ENCODE results near the gene LCE1C. TPM values are rescaled to one million over a fixed set of nuclear protein-coding genes. Genes with fewer than 3 reads are reported as not detected.

Gene LCE1C
- total RNA-seq, 1 experiment from 2014 or later: not detected

GRCh38 chr1:152811050-152811449 is 4.6 kb upstream of the LCE1C start:
- Histone ChIP-seq H3K36me3 (ENCODE audit: control insufficient read depth, insufficient read depth, low read length) (no peaks in the 10 kb centered on the region), H3K4me1 (no peaks in the 10 kb centered on the region), H3K27me3 (replicated peaks; ENCODE audit: control insufficient read depth, insufficient read depth, low read length) (no peaks in the 10 kb centered on the region), H3K9me3 (no peaks in the 10 kb centered on the region), H3K4me3 (ENCODE audit: low read depth, low read length) (no peak overlapping the region)
- DNase-seq: no peak
- Mint-ChIP-seq H3K4me3 (ENCODE audit: unreplicated experiment) (no peak overlapping the region), H3K4me1 (ENCODE audit: low read depth, unreplicated experiment) (no peaks in the 10 kb centered on the region), H3K36me3 (ENCODE audit: insufficient read depth, unreplicated experiment) (no peaks in the 10 kb centered on the region), H3K27ac (ENCODE audit: unreplicated experiment) (no peak overlapping the region), H3K27me3 (ENCODE audit: insufficient read depth, unreplicated experiment) (peaks cover 13% of the 10 kb centered on the region), H3K9me3 (ENCODE audit: unreplicated experiment) (no peaks in the 10 kb centered on the region)
- intact Hi-C loops (cut with micrococcal nuclease; ENCODE audit: unreplicated experiment): no loop called here
- BruUV-seq (replicated peaks): no TSS peak
- ChIA-PET POLR2A (no interaction called here), CTCF (no interaction called here)
- no peak for TF ChIP-seq CTCF (IDR thresholded peaks at IDR 0.05; ENCODE audit: insufficient read depth in 1 of 2, low read depth in 1 of 2, low read length in 1 of 2, severe bottlenecking in 1 of 2, unreplicated experiment in 1 of 2)

DNA sequence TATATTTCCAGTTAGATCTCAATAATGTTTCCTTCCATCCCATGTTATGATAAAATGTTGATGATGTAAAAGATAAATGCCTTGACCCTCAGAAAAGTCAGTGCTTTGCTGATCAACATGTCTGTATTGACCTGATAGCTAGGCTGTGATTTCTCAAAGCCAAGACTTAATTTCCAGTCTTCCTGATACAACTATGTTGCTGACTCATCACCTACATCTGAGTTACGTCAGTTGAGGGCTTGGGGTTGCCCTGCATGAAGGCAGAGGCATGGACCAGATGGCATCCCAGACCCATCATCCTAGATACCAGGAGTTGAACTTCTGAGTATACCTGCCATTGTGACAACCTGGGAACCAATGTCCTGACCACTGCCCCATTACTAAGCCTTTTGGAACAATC is 5.1 kb downstream of the LCE1C start:
- H3K36me3 ChIP-seq (ENCODE audit: control insufficient read depth, insufficient read depth, low read length): no peaks in the 10 kb centered on the region
- H3K4me1 Mint-ChIP-seq (ENCODE audit: low read depth, unreplicated experiment): no peaks in the 10 kb centered on the region
- ChIA-PET POLR2A (no interaction called here), CTCF (no interaction called here)
- BruUV-seq (replicated peaks): no TSS peak
- no peaks in the 10 kb centered on the region for H3K36me3 Mint-ChIP-seq (ENCODE audit: insufficient read depth, unreplicated experiment)
- H3K9me3 Mint-ChIP-seq (ENCODE audit: unreplicated experiment): no peaks in the 10 kb centered on the region
- TF ChIP-seq CTCF (IDR thresholded peaks at IDR 0.05; ENCODE audit: insufficient read depth in 1 of 2, low read depth in 1 of 2, low read length in 1 of 2, severe bottlenecking in 1 of 2, unreplicated experiment in 1 of 2): no peak
- no peaks in the 10 kb centered on the region; the same call in 1 of the 2 replicates for H3K9me3 ChIP-seq
- no peak overlapping the region for H3K4me3 Mint-ChIP-seq (ENCODE audit: unreplicated experiment)
- intact Hi-C loops (cut with micrococcal nuclease; ENCODE audit: unreplicated experiment): no loop called here
- H3K27me3 Mint-ChIP-seq (ENCODE audit: insufficient read depth, unreplicated experiment): peaks cover 31% of the 10 kb centered on the region
- no peaks in the 10 kb centered on the region for H3K4me1 ChIP-seq
- no peak overlapping the region for H3K27ac Mint-ChIP-seq (ENCODE audit: unreplicated experiment)
- H3K27me3 ChIP-seq (replicated peaks; ENCODE audit: control insufficient read depth, insufficient read depth, low read length): no peaks in the 10 kb centered on the region
- DNase-seq: no peak
- H3K4me3 ChIP-seq (ENCODE audit: low read depth, low read length): no peak overlapping the region

- no peak for TF ChIP-seq CTCF (IDR thresholded peaks at IDR 0.05; ENCODE audit: insufficient read depth in 1 of 2, low read depth in 1 of 2, low read length in 1 of 2, severe bottlenecking in 1 of 2, unreplicated experiment in 1 of 2)
- no TSS peak for BruUV-seq (replicated peaks)
- H3K4me3 ChIP-seq (ENCODE audit: low read depth, low read length): no peak within 1 kb of the TSS
- H3K4me1 ChIP-seq: no peaks in the 10 kb centered on the region
- no peaks in the 10 kb centered on the region for H3K36me3 ChIP-seq (ENCODE audit: control insufficient read depth, insufficient read depth, low read length)
- Mint-ChIP-seq H3K4me3 (ENCODE audit: unreplicated experiment) (no peak within 1 kb of the TSS), H3K4me1 (ENCODE audit: low read depth, unreplicated experiment) (no peaks in the 10 kb centered on the region), H3K27ac (ENCODE audit: unreplicated experiment) (no peak within 1 kb of the TSS), H3K36me3 (ENCODE audit: insufficient read depth, unreplicated experiment) (no peaks in the 10 kb centered on the region), H3K9me3 (ENCODE audit: unreplicated experiment) (no peaks in the 10 kb centered on the region), H3K27me3 (ENCODE audit: insufficient read depth, unreplicated experiment) (peaks cover 16% of the 10 kb centered on the region)
- H3K9me3 ChIP-seq: no peaks in the 10 kb centered on the region; the same call in 1 of the 2 replicates
- no peaks in the 10 kb centered on the region for H3K27me3 ChIP-seq (replicated peaks; ENCODE audit: control insufficient read depth, insufficient read depth, low read length)
- POLR2A ChIA-PET: no interaction called here
- CTCF ChIA-PET: no interaction called here
- no peak for DNase-seq
- intact Hi-C loops (cut with micrococcal nuclease; ENCODE audit: unreplicated experiment): no loop called here
These were observed 10.0 kb downstream of the LCE1C start, which contains the start of gene LCE1D for GRCh38 chr1:152796421-152796820. Gene LCE1D (plus strand): TSS chr1:152796721. CDS start chr1:152797795, 1,074 bp downstream.

All from Caco-2 (cell line).